Ishikawa (cell line): ENCODE measurements around the gene DAB2IP.

ENCODE experiments used
- CEBPB ChIP-seq: IDR thresholded peaks from 2 replicates; pipeline ENCODE4 v1.6.1; 2012
- CREB1 ChIP-seq: IDR thresholded peaks from 2 replicates; pipeline ENCODE4 v1.6.1; 2012; ENCODE audit warnings: low read depth
- EGR1 ChIP-seq: IDR thresholded peaks from 2 replicates; pipeline ENCODE4 v1.6.1; 2012
- EP300 ChIP-seq: IDR thresholded peaks from 2 replicates; pipeline ENCODE4 v1.6.1; 2012; ENCODE audit warnings: borderline replicate concordance
- FOXM1 ChIP-seq: IDR thresholded peaks from 2 replicates; pipeline ENCODE4 v1.6.1; 2012; ENCODE audit warnings: low read depth, borderline replicate concordance
- MAX ChIP-seq: IDR thresholded peaks from 2 replicates; pipeline ENCODE4 v1.6.1; 2012
- NFIC ChIP-seq: IDR thresholded peaks from 2 replicates; pipeline ENCODE4 v1.6.1; 2012
- RAD21 ChIP-seq: IDR thresholded peaks from 2 replicates; pipeline ENCODE4 v1.6.1; 2012; ENCODE audit warnings: low read depth
- TAF1 ChIP-seq: IDR thresholded peaks from 2 replicates; pipeline ENCODE4 v1.6.1; 2012; ENCODE audit warnings: low read depth, mild to moderate bottlenecking
- TCF12 ChIP-seq: IDR thresholded peaks from 2 replicates; pipeline ENCODE4 v1.6.1; 2012; ENCODE audit warnings: low read depth
- TEAD4 ChIP-seq: IDR thresholded peaks from 2 replicates; pipeline ENCODE4 v1.6.1; 2012
- YY1 ChIP-seq: IDR thresholded peaks from 2 replicates; pipeline ENCODE4 v1.6.1; 2012; ENCODE audit warnings: low read depth
- ZBTB7A ChIP-seq: IDR thresholded peaks from 2 replicates; pipeline ENCODE4 v1.6.1; 2012; ENCODE audit warnings: low read depth
- TF ChIP-seq, protein P1 (sequence below): IDR thresholded peaks from 2 replicates; pipeline ENCODE4 v1.6.1; 2012; ENCODE audit warnings: low read depth, mild to moderate bottlenecking
- TF ChIP-seq, protein P2 (sequence below): IDR thresholded peaks from 2 replicates; pipeline ENCODE4 v1.6.1; 2012

DAB2IP gene

DNA sequence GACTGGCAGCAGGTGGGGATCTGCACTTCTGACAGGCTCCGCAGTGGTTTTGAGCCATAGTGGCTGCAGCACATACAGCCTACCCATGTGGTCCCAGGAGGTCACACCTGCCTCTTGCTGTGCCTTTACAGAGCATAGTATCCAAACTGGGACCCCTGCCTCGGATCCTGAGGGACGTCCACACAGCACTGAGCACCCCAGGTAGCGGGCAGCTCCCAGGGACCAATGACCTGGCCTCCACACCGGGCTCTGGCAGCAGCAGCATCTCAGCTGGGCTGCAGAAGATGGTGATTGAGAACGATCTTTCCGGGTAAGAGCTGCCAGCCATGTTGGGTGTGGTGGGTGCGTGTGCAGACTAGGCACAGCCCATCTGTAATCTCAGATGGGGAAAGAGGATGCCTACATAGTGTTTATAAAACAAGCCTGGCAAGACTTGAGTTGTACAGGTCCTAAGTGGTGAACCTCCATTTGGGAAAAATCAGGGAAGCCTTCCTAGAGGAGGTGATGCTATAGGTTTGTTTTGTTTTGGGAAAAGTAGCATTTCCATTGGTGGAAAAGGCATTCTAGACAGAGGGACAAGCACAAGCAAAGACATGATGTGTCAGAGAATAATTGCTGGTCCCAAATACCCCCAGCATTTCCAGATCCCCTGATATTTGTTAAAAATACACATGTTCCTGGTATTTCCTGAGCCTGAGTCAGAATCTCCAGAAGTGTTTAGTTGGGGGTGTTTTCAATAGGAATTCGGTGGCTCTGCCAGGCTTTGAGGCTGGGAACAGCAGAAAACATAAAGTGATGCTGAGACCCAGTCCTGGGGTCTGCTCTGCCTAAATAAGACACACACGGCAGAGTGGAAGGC is 119.2 kb downstream of the DAB2IP start:
- TF ChIP-seq, protein P1, sequence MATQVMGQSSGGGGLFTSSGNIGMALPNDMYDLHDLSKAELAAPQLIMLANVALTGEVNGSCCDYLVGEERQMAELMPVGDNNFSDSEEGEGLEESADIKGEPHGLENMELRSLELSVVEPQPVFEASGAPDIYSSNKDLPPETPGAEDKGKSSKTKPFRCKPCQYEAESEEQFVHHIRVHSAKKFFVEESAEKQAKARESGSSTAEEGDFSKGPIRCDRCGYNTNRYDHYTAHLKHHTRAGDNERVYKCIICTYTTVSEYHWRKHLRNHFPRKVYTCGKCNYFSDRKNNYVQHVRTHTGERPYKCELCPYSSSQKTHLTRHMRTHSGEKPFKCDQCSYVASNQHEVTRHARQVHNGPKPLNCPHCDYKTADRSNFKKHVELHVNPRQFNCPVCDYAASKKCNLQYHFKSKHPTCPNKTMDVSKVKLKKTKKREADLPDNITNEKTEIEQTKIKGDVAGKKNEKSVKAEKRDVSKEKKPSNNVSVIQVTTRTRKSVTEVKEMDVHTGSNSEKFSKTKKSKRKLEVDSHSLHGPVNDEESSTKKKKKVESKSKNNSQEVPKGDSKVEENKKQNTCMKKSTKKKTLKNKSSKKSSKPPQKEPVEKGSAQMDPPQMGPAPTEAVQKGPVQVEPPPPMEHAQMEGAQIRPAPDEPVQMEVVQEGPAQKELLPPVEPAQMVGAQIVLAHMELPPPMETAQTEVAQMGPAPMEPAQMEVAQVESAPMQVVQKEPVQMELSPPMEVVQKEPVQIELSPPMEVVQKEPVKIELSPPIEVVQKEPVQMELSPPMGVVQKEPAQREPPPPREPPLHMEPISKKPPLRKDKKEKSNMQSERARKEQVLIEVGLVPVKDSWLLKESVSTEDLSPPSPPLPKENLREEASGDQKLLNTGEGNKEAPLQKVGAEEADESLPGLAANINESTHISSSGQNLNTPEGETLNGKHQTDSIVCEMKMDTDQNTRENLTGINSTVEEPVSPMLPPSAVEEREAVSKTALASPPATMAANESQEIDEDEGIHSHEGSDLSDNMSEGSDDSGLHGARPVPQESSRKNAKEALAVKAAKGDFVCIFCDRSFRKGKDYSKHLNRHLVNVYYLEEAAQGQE, result no peak
- TF ChIP-seq ZBTB7A (no peak), MAX (no peak), TAF1 (no peak), YY1 (no peak), NFIC (no peak), EGR1 (no peak), FOXM1 (no peak), CEBPB (no peak), RAD21 (no peak), TCF12 (no peak), TEAD4 (no peak), EP300 (no peak)
- TF ChIP-seq, protein P2, sequence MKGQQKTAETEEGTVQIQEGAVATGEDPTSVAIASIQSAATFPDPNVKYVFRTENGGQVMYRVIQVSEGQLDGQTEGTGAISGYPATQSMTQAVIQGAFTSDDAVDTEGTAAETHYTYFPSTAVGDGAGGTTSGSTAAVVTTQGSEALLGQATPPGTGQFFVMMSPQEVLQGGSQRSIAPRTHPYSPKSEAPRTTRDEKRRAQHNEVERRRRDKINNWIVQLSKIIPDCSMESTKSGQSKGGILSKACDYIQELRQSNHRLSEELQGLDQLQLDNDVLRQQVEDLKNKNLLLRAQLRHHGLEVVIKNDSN, result no peak

DNA sequence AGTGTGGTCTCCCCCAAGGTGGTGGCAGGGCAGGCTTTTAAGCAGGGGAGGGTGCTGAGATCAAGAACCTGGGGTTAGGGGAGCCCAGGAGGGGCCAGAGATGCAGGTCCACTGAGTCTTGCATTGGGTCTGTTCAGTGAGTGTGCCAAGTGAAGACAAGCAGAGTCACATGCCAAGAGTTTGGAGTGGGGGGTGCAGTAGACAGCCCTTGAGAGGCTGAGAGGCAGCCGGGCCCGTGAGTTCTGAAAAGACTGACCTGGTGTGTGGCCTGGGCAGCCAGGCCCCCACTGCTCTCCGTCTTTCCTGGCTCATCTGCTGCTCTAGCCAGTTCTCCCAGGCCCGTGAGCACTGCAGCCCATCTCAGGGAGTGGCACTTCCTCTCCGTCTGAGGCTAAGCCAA is 120.0 kb downstream of the DAB2IP start:
- TF ChIP-seq TAF1, result no peak
- TF ChIP-seq YY1, result no peak
- no peak for TF ChIP-seq MAX
- no peak for TF ChIP-seq CREB1
- no peak for TF ChIP-seq EGR1
- no peak for TF ChIP-seq CEBPB
- TF ChIP-seq, protein P2, result no peak
- no peak for TF ChIP-seq TCF12
- no peak for TF ChIP-seq ZBTB7A
- no peak for TF ChIP-seq TEAD4
- no peak for TF ChIP-seq FOXM1
- TF ChIP-seq RAD21, result no peak
- no peak for TF ChIP-seq EP300
- no peak for TF ChIP-seq NFIC
- TF ChIP-seq, protein P1, result no peak

- TF ChIP-seq ZBTB7A (no peak), MAX (no peak), TAF1 (no peak), TEAD4 (no peak), CREB1 (no peak), TCF12 (no peak), EGR1 (no peak), FOXM1 (no peak), EP300 (no peak)
- TF ChIP-seq, protein P2, result no peak
Observed at GRCh38 chr9:121771851-121772599, 120.6 kb downstream of the DAB2IP start.

GRCh38 chr9:121772600-121773285 is 121.3 kb downstream of the DAB2IP start:
- TF ChIP-seq, protein P1, result no peak
- TF ChIP-seq ZBTB7A, result no peak
- TF ChIP-seq YY1, result no peak
- no peak for TF ChIP-seq TCF12
- no peak for TF ChIP-seq NFIC
